B cell (primary cell): ENCODE results near the gene PRDX2. TPM values are rescaled to one million over a fixed set of nuclear protein-coding genes. Genes with fewer than 3 reads are reported as not detected.

Source experiments
- ATAC-seq: fragments of 200-7000 bp; cut with Tn5 transposase; one replicate; pipeline ENCODE4 v1.10.0; 2021; ENCODE audit warnings: low read depth, mild to moderate bottlenecking, moderate number of reproducible peaks, moderate library complexity
- CTCF ChIA-PET: fragments of 350-600 bp; sonication (Branson Sonifier 250); formaldehyde crosslinking; loops from one replicate; lab custom pipeline; 2021; ENCODE audit warnings: antibody characterized with exemption, inconsistent platforms; lab: Charles Lee
- POLR2A ChIA-PET: fragments of 350-600 bp; sonication (Branson Sonifier 250); formaldehyde crosslinking; loops from one replicate; lab custom pipeline; 2021; ENCODE audit warnings: antibody characterized with exemption; lab: Charles Lee
- DNase-seq: peaks from one replicate; pipeline ENCODE4 v3.0.0; 2013
- H2AFZ ChIP-seq: 2 replicates; pipeline ENCODE4 v1.6.1; 2012; ENCODE audit warnings: mild to moderate bottlenecking, low read depth, low read length; ENCODE audit not compliant: insufficient read depth, poor library complexity, severe bottlenecking
- H3K27ac ChIP-seq, 2 donors: 1 replicate in 1 of 2; 2 replicates in 1 of 2; pipeline ENCODE4 v1.5.1; 2012 to 2013; ENCODE audit warnings: low read length in 2 of 2, mild to moderate bottlenecking in 2 of 2, moderate library complexity in 1 of 2
- H3K27me3 ChIP-seq, 4 experiments: fragments of 200-600 bp in 1 of 4; sonication (generic) in 1 of 4; replicated peaks in 1 of 4; 1 replicate in 2 of 4; 2 replicates in 2 of 4; pipeline versions ENCODE4 v1.6.1 to v1.7.0; 2013 to 2016; ENCODE audit warnings: low read length in 3 of 4, mild to moderate bottlenecking in 2 of 4, mixed read lengths in 1 of 4, moderate library complexity in 1 of 4; ENCODE audit not compliant: insufficient read depth in 4 of 4, control insufficient read depth in 3 of 4; ENCODE audit errors: control extremely low read depth in 1 of 4
- H3K36me3 ChIP-seq, 2 experiments: replicated peaks in 1 of 2; 1 replicate in 1 of 2; 2 replicates in 1 of 2; pipeline versions ENCODE4 v1.6.1 to v1.7.1; 2013; ENCODE audit warnings: low read length in 1 of 2; ENCODE audit not compliant: insufficient read depth in 2 of 2, control insufficient read depth in 1 of 2; ENCODE audit errors: control extremely low read depth in 1 of 2, extremely low read depth in 1 of 2
- H3K4me1 ChIP-seq, 2 donors: fragments of 200-600 bp in 1 of 2; sonication (generic) in 1 of 2; 1 replicate in 1 of 2; 2 replicates in 1 of 2; pipeline versions ENCODE4 v1.5.1 to v1.6.1; 2013 to 2017; ENCODE audit warnings: low read length in 2 of 2; ENCODE audit not compliant: control insufficient read depth in 2 of 2, insufficient read depth in 2 of 2
- H3K4me2 ChIP-seq: replicated peaks from 2 replicates; pipeline ENCODE3; 2012; ENCODE audit warnings: mild to moderate bottlenecking, low read depth, low read length; ENCODE audit not compliant: poor library complexity, severe bottlenecking
- H3K4me3 ChIP-seq, 5 experiments: fragments of 200-600 bp in 1 of 5; sonication (generic) in 1 of 5; 1 replicate in 3 of 5; 2 replicates in 2 of 5; pipeline versions ENCODE4 v1.5.1 to v1.7.0; 2011 to 2016; ENCODE audit warnings: low read length in 4 of 5, mild to moderate bottlenecking in 4 of 5, low read depth in 2 of 5, control low read depth in 1 of 5, moderate library complexity in 1 of 5; ENCODE audit not compliant: insufficient read depth in 1 of 5; ENCODE audit errors: control extremely low read depth in 1 of 5, extremely low read depth in 1 of 5
- H3K79me2 ChIP-seq: fragments of 200-600 bp; sonication (generic); one replicate; pipeline ENCODE4 v1.6.0; 2016; ENCODE audit warnings: low read length; ENCODE audit not compliant: control insufficient read depth, insufficient read depth
- H3K9ac ChIP-seq: fragments of 200-600 bp; sonication (generic); 2 replicates; pipeline ENCODE4 v1.6.1; 2017; ENCODE audit warnings: mild to moderate bottlenecking, low read length, moderate library complexity
- H3K9me3 ChIP-seq, 3 donors: one replicate each; pipeline versions ENCODE4 v1.6.1 to v1.7.1; 2013; ENCODE audit warnings: low read length in 2 of 3; ENCODE audit not compliant: control insufficient read depth in 2 of 3, insufficient read depth in 1 of 3; ENCODE audit errors: control extremely low read depth in 1 of 3
- H4K20me1 ChIP-seq: 2 replicates; pipeline ENCODE4 v1.6.0; 2012; ENCODE audit warnings: mild to moderate bottlenecking, low read length; ENCODE audit not compliant: insufficient read depth, control insufficient read depth, poor library complexity, severe bottlenecking
- H3K27ac Mint-ChIP-seq: one replicate; pipeline ENCODE4 v1.8.0; 2021; ENCODE audit warnings: mixed read lengths
- H3K27me3 Mint-ChIP-seq: one replicate; pipeline ENCODE4 v1.8.0; 2021; ENCODE audit warnings: mixed read lengths
- H3K4me1 Mint-ChIP-seq: one replicate; pipeline ENCODE4 v1.8.0; 2021; ENCODE audit warnings: mixed read lengths
- H3K4me3 Mint-ChIP-seq: one replicate; pipeline ENCODE4 v1.8.0; 2021; ENCODE audit warnings: mixed read lengths
- H3K9me3 Mint-ChIP-seq: one replicate; pipeline ENCODE4 v1.8.0; 2022; ENCODE audit warnings: mixed read lengths; ENCODE audit not compliant: insufficient read depth
- CTCF ChIP-seq: fragments of 200-600 bp; IDR thresholded peaks from one replicate; pipeline ENCODE4 v1.8.0; 2022; ENCODE audit warnings: antibody characterized with exemption, mild to moderate bottlenecking
- EZH2 ChIP-seq: IDR thresholded peaks from 2 replicates; pipeline ENCODE4 v1.6.1; 2012; ENCODE audit warnings: borderline replicate concordance, low read depth, mild to moderate bottlenecking, moderate library complexity, low read length; ENCODE audit not compliant: insufficient read depth, poor library complexity, severe bottlenecking
- WGBS: methylation state at CpG from one replicate; pipeline ENCODE4 v1.1.5; 2013; ENCODE audit warnings: missing lambda C conversion rate; ENCODE audit not compliant: insufficient coverage; 5-methylcytosine and 5-hydroxymethylcytosine counted together
- intact Hi-C: fragments of 100-400 bp; cut with micrococcal nuclease; formaldehyde crosslinking; loops from one replicate; pipeline ENCODE4 v1.10.0; 2022
- polyA plus RNA-seq: library from polyadenylated mRNA; depleted of rRNA; stranded (reverse); fragments of >200 nt; gene quantifications from 2 replicates; pipeline ENCODE4 v1.2.3, GENCODE V29; 2012
- total RNA-seq, 2 donors: library from RNA; stranded (reverse); fragments of 120-200 nt in 1 of 2; gene quantifications; 1 replicate in 1 of 2; 2 replicates in 1 of 2; pipeline versions ENCODE4 v1.2.3 to v1.2.4, GENCODE V29; 2013 to 2022

Gene PRDX2
- total and polyA plus RNA-seq, 2 donors (not counting 1 experiment from before 2014, with no cell fraction given), result 45.5 to 66.1 TPM

- Mint-ChIP-seq H3K4me1 (peaks cover 30% of the 10 kb centered on the region), H3K9me3 (no peaks in the 10 kb centered on the region), H3K27me3 (no peaks in the 10 kb centered on the region), H3K4me3 (peak overlapping the region; percentile 67), H3K27ac (peak overlapping the region; percentile 99)
- H3K9ac ChIP-seq, result no peak overlapping the region
- no peak for ATAC-seq
- peaks cover 25% of the 10 kb centered on the region for H3K79me2 ChIP-seq
- intact Hi-C loops, result loop anchor here (5.0 kb wide), 3 partner anchors 63 to 1042 kb away; partner anchors contain the start of genes TRIR, ZNF490 and ZNF791
- 81% methylated on average over 6 of the region's 9 CpGs for WGBS
- H4K20me1 ChIP-seq, result peaks cover 19% of the 10 kb centered on the region
- no peaks in the 10 kb centered on the region for H3K9me3 ChIP-seq
- H2AFZ ChIP-seq, result no peak overlapping the region
- H3K4me1 ChIP-seq, result peaks cover 21 to 35% of the 10 kb centered on the region in 2 donors
- peak overlapping the region; percentile 95 to 97 for H3K27ac ChIP-seq
- DNase-seq, result no peak
- peaks cover 0 to 5% of the 10 kb centered on the region in 2 experiments for H3K36me3 ChIP-seq
- ChIA-PET POLR2A (interaction anchor here (0.7 to 6.8 kb wide), 9 partner anchors 12 to 1959 kb away, joined by 3 to 233 read pairs (median 4); partner anchors contain the start of genes HOOK2 and TMED1), CTCF (interaction anchor here (0.6 to 17.9 kb wide), 7 partner anchors 8 to 123 kb away, joined by 4 to 1147 read pairs (median 12); partner anchors contain the start of genes GET3 and HOOK2)
- TF ChIP-seq CTCF (no peak), EZH2 (no peak)
- H3K27me3 ChIP-seq, result no peaks in the 10 kb centered on the region
- H3K4me2 ChIP-seq, result no peak overlapping the region
- no peak overlapping the region for H3K4me3 ChIP-seq
Observed at GRCh38 chr19:12794971-12795381, 6.6 kb downstream of the PRDX2 start.
